Neural cell (in vitro differentiated cells): ENCODE measurements around the gene TPRG1. TPM values are rescaled to one million over a fixed set of nuclear protein-coding genes. Genes with fewer than 3 reads are reported as not detected.

ENCODE experiments used
- H2AFZ ChIP-seq: fragments of 200-600, 300-800 bp; sonication (generic), shearing (Covaris generic); 2 replicates; pipeline ENCODE4 v1.6.0; 2014; ENCODE audit warnings: low read depth, mild to moderate bottlenecking, antibody characterized with exemption, low read length, moderate library complexity
- H3F3A ChIP-seq: fragments of 200-600 bp; shearing (Covaris generic); 2 replicates; pipeline ENCODE4 v1.6.1; 2016; ENCODE audit warnings: mild to moderate bottlenecking, moderate library complexity, mixed read lengths, antibody characterized with exemption, low read length; ENCODE audit not compliant: insufficient read depth, poor library complexity, severe bottlenecking
- H3K27ac ChIP-seq: fragments of 200-600, 300-800 bp; sonication (generic), shearing (Covaris generic); 2 replicates; pipeline ENCODE4 v1.5.1; 2014; ENCODE audit warnings: mild to moderate bottlenecking, low read length, moderate library complexity
- H3K27me3 ChIP-seq: fragments of 300-800, 200-600 bp; sonication (generic), shearing (Covaris generic); 2 replicates; pipeline ENCODE4 v1.6.0; 2014; ENCODE audit warnings: mild to moderate bottlenecking, low read depth, low read length, moderate library complexity; ENCODE audit not compliant: insufficient read depth
- H3K36me3 ChIP-seq: fragments of 300-800, 200-600 bp; sonication (generic), shearing (Covaris generic); 2 replicates; pipeline ENCODE4 v1.5.1; 2014; ENCODE audit warnings: mild to moderate bottlenecking, antibody characterized with exemption, low read length, moderate library complexity; ENCODE audit not compliant: insufficient read depth
- H3K4me2 ChIP-seq: fragments of 300-800, 200-600 bp; sonication (generic), shearing (Covaris generic); 2 replicates; pipeline ENCODE4 v1.6.0; 2014; ENCODE audit warnings: mild to moderate bottlenecking, low read length
- H3K4me3 ChIP-seq: fragments of 300-800, 200-600 bp; sonication (generic), shearing (Covaris generic); 2 replicates; pipeline ENCODE4 v1.5.1; 2014; ENCODE audit warnings: mild to moderate bottlenecking, low read length, moderate library complexity
- H3K79me2 ChIP-seq: fragments of 200-600 bp; shearing (Covaris generic); replicated peaks from 2 replicates; pipeline ENCODE4 v1.6.0; 2014; ENCODE audit warnings: mild to moderate bottlenecking, low read length, moderate library complexity; ENCODE audit not compliant: insufficient read depth
- H3K9ac ChIP-seq: fragments of 300-800, 200-600 bp; sonication (generic), shearing (Covaris generic); 2 replicates; pipeline ENCODE4 v1.6.1; 2016; ENCODE audit warnings: mild to moderate bottlenecking, low read length, mixed read lengths
- H3K9me2 ChIP-seq: fragments of 200-600 bp; shearing (Covaris generic); 2 replicates; pipeline ENCODE4 v1.6.1; 2016; ENCODE audit warnings: mild to moderate bottlenecking, low read length, mixed read lengths; ENCODE audit not compliant: insufficient read depth
- H3K9me3 ChIP-seq: fragments of 200-600, 300-800 bp; sonication (generic), shearing (Covaris generic); 2 replicates; pipeline ENCODE4 v1.6.1; 2016; ENCODE audit warnings: mild to moderate bottlenecking, mixed run types, low read length, moderate library complexity, mixed read lengths
- H4K20me1 ChIP-seq: fragments of 200-600 bp; shearing (Covaris generic); 2 replicates; pipeline ENCODE4 v1.6.1; 2016; ENCODE audit warnings: mild to moderate bottlenecking, mixed run types; ENCODE audit not compliant: insufficient read depth
- CTCF ChIP-seq: fragments of 450-650 bp; IDR thresholded peaks from 2 replicates; pipeline ENCODE4 v1.5.1; 2014; ENCODE audit warnings: antibody characterized with exemption, mild to moderate bottlenecking, moderate library complexity; ENCODE audit not compliant: poor library complexity, severe bottlenecking
- EP300 ChIP-seq: fragments of 450-650 bp; conservative IDR thresholded peaks from 2 replicates; pipeline ENCODE4 v1.6.1; 2014; ENCODE audit warnings: antibody characterized with exemption, mild to moderate bottlenecking, moderate library complexity; ENCODE audit not compliant: poor library complexity, severe bottlenecking
- EZH2 ChIP-seq: fragments of 200-600, 300-800 bp; shearing (Covaris generic), sonication (generic); IDR thresholded peaks from 2 replicates; pipeline ENCODE4 v1.6.1; 2014; ENCODE audit warnings: antibody characterized with exemption, low read length, borderline replicate concordance, mild to moderate bottlenecking; ENCODE audit not compliant: insufficient read depth, poor library complexity, severe bottlenecking
- MXI1 ChIP-seq: fragments of 450-650 bp; conservative IDR thresholded peaks from 2 replicates; pipeline ENCODE4 v1.6.1; 2014; ENCODE audit warnings: antibody characterized with exemption, mild to moderate bottlenecking; ENCODE audit not compliant: poor library complexity, severe bottlenecking
- POLR2AphosphoS5 ChIP-seq: IDR thresholded peaks from 2 replicates; pipeline ENCODE4 v1.6.1; 2012
- RAD21 ChIP-seq: fragments of 450-650 bp; conservative IDR thresholded peaks from 2 replicates; pipeline ENCODE4 v1.6.1; 2014; ENCODE audit warnings: antibody characterized with exemption, mild to moderate bottlenecking, moderate library complexity
- SMC3 ChIP-seq: fragments of 450-650 bp; conservative IDR thresholded peaks from 2 replicates; pipeline ENCODE4 v1.6.1; 2014; ENCODE audit warnings: antibody characterized with exemption, mild to moderate bottlenecking, moderate library complexity; ENCODE audit not compliant: poor library complexity
- TAF1 ChIP-seq: IDR thresholded peaks from 2 replicates; pipeline ENCODE4 v1.6.1; 2012; ENCODE audit warnings: low read depth
- polyA plus RNA-seq: library from polyadenylated mRNA; depleted of rRNA; stranded (reverse); fragments of >200 nt; gene quantifications from 2 replicates; pipeline ENCODE4 v1.2.3, GENCODE V29; 2014
- TF ChIP-seq, protein P1 (sequence below): IDR thresholded peaks from 2 replicates; pipeline ENCODE4 v1.6.1; 2012; ENCODE audit warnings: borderline replicate concordance

TPRG1 gene
- polyA plus RNA-seq, 1 donor from 2014 or later: 0.17 TPM

DNA sequence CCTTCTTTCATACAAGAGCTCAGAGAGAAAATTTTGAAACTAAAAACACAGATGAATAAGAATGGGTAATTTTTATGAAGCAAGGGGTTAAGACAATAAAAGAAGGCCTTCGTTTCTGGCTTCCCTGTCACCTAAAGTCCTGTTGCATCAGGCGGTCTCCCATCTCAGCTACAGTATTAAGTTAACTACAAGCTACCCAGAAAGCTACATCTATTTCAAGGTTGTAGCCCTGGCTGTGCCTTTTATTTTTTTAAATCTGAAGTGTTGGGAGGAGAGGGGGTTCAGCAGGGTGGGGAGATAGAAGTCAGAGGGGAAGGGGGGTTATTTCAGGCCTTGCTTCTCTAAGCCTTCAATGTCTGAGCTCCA is 183.3 kb downstream of the TPRG1 start:
- Histone ChIP-seq H3K79me2 (no peaks in the 10 kb centered on the region), H2AFZ (no peak overlapping the region), H3K4me3 (no peak overlapping the region), H3K4me2 (no peak overlapping the region), H3K9me3 (no peaks in the 10 kb centered on the region), H4K20me1 (no peaks in the 10 kb centered on the region), H3K9me2 (no peaks in the 10 kb centered on the region), H3F3A (no peaks in the 10 kb centered on the region), H3K27me3 (no peaks in the 10 kb centered on the region), H3K36me3 (no peaks in the 10 kb centered on the region), H3K27ac (no peak overlapping the region), H3K9ac (no peak overlapping the region)
- TF ChIP-seq EP300 (no peak), EZH2 (no peak), RAD21 (no peak), CTCF (no peak), POLR2AphosphoS5 (no peak), MXI1 (no peak), SMC3 (no peak), TAF1 (no peak)
- TF ChIP-seq, protein P1, sequence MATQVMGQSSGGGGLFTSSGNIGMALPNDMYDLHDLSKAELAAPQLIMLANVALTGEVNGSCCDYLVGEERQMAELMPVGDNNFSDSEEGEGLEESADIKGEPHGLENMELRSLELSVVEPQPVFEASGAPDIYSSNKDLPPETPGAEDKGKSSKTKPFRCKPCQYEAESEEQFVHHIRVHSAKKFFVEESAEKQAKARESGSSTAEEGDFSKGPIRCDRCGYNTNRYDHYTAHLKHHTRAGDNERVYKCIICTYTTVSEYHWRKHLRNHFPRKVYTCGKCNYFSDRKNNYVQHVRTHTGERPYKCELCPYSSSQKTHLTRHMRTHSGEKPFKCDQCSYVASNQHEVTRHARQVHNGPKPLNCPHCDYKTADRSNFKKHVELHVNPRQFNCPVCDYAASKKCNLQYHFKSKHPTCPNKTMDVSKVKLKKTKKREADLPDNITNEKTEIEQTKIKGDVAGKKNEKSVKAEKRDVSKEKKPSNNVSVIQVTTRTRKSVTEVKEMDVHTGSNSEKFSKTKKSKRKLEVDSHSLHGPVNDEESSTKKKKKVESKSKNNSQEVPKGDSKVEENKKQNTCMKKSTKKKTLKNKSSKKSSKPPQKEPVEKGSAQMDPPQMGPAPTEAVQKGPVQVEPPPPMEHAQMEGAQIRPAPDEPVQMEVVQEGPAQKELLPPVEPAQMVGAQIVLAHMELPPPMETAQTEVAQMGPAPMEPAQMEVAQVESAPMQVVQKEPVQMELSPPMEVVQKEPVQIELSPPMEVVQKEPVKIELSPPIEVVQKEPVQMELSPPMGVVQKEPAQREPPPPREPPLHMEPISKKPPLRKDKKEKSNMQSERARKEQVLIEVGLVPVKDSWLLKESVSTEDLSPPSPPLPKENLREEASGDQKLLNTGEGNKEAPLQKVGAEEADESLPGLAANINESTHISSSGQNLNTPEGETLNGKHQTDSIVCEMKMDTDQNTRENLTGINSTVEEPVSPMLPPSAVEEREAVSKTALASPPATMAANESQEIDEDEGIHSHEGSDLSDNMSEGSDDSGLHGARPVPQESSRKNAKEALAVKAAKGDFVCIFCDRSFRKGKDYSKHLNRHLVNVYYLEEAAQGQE: no peak

- Histone ChIP-seq H3K36me3 (no peaks in the 10 kb centered on the region), H3K27ac (no peak overlapping the region), H3K9me3 (no peaks in the 10 kb centered on the region), H3K79me2 (no peaks in the 10 kb centered on the region), H3K9ac (no peak overlapping the region), H3K4me2 (no peak overlapping the region), H3K4me3 (no peak overlapping the region), H3K27me3 (no peaks in the 10 kb centered on the region), H4K20me1 (no peaks in the 10 kb centered on the region), H2AFZ (no peak overlapping the region), H3K9me2 (no peaks in the 10 kb centered on the region), H3F3A (no peaks in the 10 kb centered on the region)
- TF ChIP-seq TAF1 (no peak), CTCF (no peak), POLR2AphosphoS5 (no peak), EZH2 (no peak), MXI1 (no peak), RAD21 (no peak)
- TF ChIP-seq, protein P1: no peak
Measured at GRCh38 chr3:189355481-189356201, 183.9 kb downstream of the TPRG1 start.
